Mesodermal cell (in vitro differentiated cells): ENCODE data around the gene TIGAR.
A peak's percentile ranks its signal among the peaks of the same experiment; 100 is the strongest.

Experiments
- H3K27ac ChIP-seq: 2 replicates; pipeline ENCODE4 v1.7.0; 2013; ENCODE audit warnings: mild to moderate bottlenecking, low read depth, low read length, moderate library complexity; ENCODE audit not compliant: severe bottlenecking
- H3K36me3 ChIP-seq: 2 replicates; pipeline ENCODE4 v1.7.1; 2013; ENCODE audit warnings: mild to moderate bottlenecking, low read length, moderate library complexity; ENCODE audit not compliant: control insufficient read depth, insufficient read depth
- H3K4me1 ChIP-seq: one replicate; pipeline ENCODE4 v1.7.1; 2013; ENCODE audit warnings: mild to moderate bottlenecking, low read length; ENCODE audit not compliant: insufficient read depth, control insufficient read depth, poor library complexity, severe bottlenecking
- H3K4me3 ChIP-seq: 2 replicates; pipeline ENCODE4 v1.7.0; 2013; ENCODE audit warnings: low read length, control low read depth, mild to moderate bottlenecking; ENCODE audit not compliant: insufficient read depth, poor library complexity, severe bottlenecking; ENCODE audit errors: extremely low read depth
- H3K9me3 ChIP-seq: 2 replicates; pipeline ENCODE4 v1.7.1; 2013; ENCODE audit warnings: mild to moderate bottlenecking, low read length, moderate library complexity; ENCODE audit not compliant: control insufficient read depth
- WGBS, 2 experiments: methylation state at CpG; one replicate each; pipeline ENCODE4 v1.1.5; 2013; ENCODE audit warnings: missing lambda C conversion rate in 2 of 2; ENCODE audit not compliant: insufficient coverage in 2 of 2; 5-methylcytosine and 5-hydroxymethylcytosine counted together

The TIGAR gene

DNA sequence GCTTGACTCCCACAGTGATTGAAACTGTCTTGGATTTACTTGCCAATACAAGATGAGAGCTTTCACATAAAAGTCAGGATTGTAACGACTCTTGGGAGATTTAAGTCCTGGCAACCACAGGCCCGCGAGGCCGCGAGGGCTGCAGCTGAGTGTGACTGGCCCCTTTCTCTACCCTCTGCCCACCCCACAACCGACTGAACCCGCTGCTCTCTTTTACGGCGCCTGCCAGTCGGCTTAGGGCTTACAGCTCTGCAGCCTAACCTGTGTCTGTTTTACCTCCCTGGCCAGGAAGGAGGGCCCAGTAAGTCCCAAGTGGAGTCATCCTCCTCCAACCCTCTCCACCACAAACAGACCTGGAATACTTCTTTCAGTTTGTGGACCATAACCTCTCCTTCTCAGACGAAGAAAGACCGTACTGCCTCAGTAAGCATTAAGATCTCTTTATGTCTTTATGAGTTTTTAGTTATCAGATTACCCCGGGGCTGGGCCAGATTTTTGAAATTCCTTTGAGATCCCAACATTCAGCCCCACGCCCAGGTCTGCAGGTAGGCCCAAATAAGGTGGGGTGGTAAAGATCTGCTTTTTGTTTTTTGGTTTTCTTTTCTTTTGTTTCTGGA lies 12.6 kb upstream of the TIGAR start:
- Histone ChIP-seq H3K36me3 (peaks cover 45% of the 10 kb centered on the region), H3K27ac (no peak overlapping the region)

DNA sequence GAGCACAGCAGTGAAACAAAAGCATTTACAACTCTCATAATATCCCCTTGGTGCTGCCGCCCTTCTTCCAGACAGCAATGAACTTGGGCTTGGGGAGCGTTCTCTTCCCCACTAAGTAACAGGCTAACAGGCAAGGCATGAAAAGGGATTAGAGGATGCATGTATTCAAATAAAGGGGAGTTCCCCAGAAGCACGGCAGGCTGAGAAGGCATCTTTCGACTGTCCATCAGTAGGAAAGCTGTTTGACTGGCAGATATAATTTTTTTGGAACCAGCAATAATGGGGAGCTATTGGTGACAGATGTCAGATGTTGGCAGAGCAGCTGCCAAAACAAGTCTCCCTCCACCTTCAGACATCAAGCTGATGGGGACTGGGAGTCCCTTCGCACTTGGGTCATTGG lies 9.2 kb upstream of the TIGAR start:
- H3K4me3 ChIP-seq = no peak overlapping the region
- H3K9me3 ChIP-seq = no peaks in the 10 kb centered on the region
- H3K36me3 ChIP-seq = peaks cover 17% of the 10 kb centered on the region
- H3K4me1 ChIP-seq = peaks cover 5% of the 10 kb centered on the region
- no peak overlapping the region for H3K27ac ChIP-seq
- 84 to 96% methylated on average over 2 to 3 of the region's 5 CpGs for WGBS, 2 experiments

More for the DNA sequence above, 12.6 kb upstream of the TIGAR start:
- 88 to 95% methylated on average over 10 to 11 of the region's 14 CpGs for WGBS, 2 experiments
- H3K4me3 ChIP-seq = no peak overlapping the region
- H3K9me3 ChIP-seq = no peaks in the 10 kb centered on the region
- peaks cover 13% of the 10 kb centered on the region for H3K4me1 ChIP-seq

DNA sequence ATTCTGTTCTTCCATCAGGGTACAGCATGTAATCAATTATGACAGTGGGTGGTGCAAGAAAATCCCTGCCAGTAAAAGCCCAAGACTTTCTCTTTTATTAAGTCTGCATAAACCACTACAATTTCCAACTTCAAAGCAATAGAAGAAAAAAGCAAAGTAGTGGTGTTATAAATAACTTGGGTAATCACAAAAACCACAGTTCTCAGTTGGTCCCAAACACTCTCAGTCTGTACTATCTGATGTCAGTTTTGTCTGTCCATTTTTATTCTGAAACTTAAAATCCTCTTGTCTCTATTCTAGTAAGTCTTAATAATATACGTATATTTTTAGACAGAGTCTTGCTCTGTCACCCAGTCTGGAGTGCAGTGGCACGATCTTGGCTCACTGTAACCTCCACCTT lies 8.8 kb upstream of the TIGAR start:
- 86 to 100% methylated on average over 1 to 2 of the region's 2 CpGs for WGBS, 2 experiments
- H3K9me3 ChIP-seq = no peaks in the 10 kb centered on the region

DNA sequence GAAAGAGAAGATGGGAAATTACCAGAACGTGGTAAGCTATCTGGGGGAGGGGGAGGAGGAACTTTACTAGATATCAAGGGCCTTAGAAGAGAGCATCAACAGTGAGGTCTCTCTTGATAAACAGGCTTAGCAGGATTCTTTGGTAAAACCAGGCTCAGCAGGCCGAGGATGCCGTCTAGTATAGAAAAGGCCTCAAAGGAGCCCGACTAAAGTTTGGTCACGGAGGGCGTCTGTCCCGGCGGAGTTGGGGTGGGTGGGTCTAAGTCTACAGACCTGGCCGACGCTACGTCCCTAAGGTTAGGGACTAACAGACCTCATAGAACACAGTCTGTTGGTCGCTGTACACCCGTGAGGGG lies 538 bp upstream of the TIGAR start:
- peaks cover 27% of the 10 kb centered on the region for H3K36me3 ChIP-seq

More for the DNA sequence above, 8.8 kb upstream of the TIGAR start:
- Histone ChIP-seq H3K4me3 (no peak overlapping the region), H3K4me1 (peaks cover 3% of the 10 kb centered on the region), H3K27ac (no peak overlapping the region), H3K36me3 (peaks cover 17% of the 10 kb centered on the region)

DNA sequence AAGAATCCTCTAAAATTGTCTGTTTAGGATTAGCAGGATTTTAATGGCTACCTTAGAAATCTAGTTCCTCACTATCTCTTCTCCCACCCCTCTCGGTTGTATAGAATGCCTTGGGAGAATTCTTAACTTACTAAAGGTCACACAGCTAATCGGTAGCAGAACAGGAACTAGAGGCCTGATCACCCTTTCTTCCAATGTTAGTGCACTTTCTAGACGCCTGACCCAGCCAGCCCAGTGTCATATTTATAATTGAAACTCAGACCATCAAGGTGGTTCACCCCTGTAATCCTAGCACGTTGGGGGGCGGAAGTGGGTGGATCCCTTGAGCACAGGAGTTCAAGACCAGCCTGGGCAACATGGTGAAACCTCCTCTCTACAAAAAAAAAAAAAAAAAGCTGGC lies 1.7 kb downstream of the TIGAR start:
- WGBS, 2 experiments = 89 to 100% methylated on average over 1 to 2 of the region's 5 CpGs
- Histone ChIP-seq H3K9me3 (no peaks in the 10 kb centered on the region), H3K4me3 (peak overlapping the region; percentile 97), H3K4me1 (peaks cover 11% of the 10 kb centered on the region), H3K27ac (no peak overlapping the region), H3K36me3 (peaks cover 44% of the 10 kb centered on the region)

More for the DNA sequence above, 538 bp upstream of the TIGAR start:
- Histone ChIP-seq H3K4me3 (peak overlapping the region; percentile 97), H3K4me1 (peaks cover 16% of the 10 kb centered on the region), H3K9me3 (no peaks in the 10 kb centered on the region), H3K27ac (peak overlapping the region; percentile 95)
- 4 to 10% methylated on average over 13 of the region's 13 CpGs for WGBS, 2 experiments

DNA sequence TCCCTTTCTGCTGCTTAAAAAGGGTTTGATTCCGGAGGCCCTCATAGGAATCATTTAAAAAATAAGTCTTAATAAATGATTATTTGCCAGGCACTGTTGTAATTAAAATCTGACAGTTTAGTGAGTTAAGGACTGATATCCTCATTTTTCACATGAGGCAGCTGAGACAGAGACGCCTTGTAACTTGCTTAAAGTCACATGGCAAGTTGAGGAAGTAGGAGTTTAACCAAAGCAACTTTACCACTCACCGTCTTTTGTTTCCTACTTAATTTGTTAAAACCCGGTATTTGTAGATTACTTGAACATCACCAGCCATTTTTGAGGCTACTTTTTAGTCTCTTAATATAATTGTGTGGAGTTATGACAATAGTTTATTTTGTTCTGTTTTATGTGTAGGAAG lies 2.4 kb downstream of the TIGAR start:
- Histone ChIP-seq H3K4me1 (peaks cover 9% of the 10 kb centered on the region), H3K27ac (no peak overlapping the region), H3K4me3 (peak overlapping the region; percentile 97), H3K9me3 (no peaks in the 10 kb centered on the region), H3K36me3 (peaks cover 46% of the 10 kb centered on the region)
- WGBS, 2 experiments = 100% methylated on average over 1 of the region's 4 CpGs; no CpG with 5 or more reads in 1 of the 2 experiments

DNA sequence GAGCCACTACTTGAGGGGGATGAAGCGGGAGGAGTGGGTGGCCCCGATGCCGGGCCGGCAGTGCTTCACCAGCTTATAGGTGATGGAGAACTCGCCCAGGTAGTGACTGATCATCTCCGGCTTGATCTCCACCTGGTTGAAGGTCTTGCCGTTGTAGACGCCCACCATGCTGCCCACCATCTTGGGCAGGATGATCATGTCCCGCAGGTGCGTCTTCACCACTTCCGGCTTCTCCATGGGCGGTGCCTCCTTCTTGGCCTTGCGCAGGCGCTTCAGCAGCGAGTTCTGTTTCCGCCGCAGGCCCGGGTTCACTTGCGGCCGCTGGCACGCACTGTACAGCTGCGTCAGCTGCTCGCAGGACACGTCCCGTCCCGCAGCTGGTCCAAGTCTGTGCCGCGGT lies 3.4 kb downstream of the TIGAR start:
- 96 to 97% methylated on average over 26 of the region's 28 CpGs for WGBS, 2 experiments

DNA sequence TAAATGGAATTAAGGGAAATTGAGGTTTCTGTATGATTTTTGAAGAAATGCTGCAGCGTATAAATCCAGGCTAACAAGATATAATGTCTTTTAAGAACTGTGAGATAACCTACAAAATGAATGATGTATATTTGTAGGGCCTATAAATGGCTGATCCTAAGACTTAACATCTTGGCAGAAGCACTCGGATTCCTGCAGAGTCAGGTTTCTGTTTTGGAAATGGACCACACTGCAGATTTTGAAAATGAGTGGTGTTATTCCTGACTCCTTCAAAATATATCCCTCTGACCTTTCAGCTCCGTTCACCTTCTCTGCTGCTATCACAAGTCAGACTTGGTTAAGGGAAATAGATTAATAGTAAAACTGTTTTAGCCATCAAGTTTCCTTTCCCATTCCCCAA lies 5.0 kb downstream of the TIGAR start:
- Histone ChIP-seq H3K4me3 (no peak overlapping the region), H3K4me1 (peaks cover 9% of the 10 kb centered on the region), H3K27ac (no peak overlapping the region), H3K9me3 (no peaks in the 10 kb centered on the region), H3K36me3 (peaks cover 65% of the 10 kb centered on the region)
- 88 to 100% methylated on average over 1 to 2 of the region's 3 CpGs for WGBS, 2 experiments

More for the DNA sequence above, 3.4 kb downstream of the TIGAR start:
- peaks cover 9% of the 10 kb centered on the region for H3K4me1 ChIP-seq
- no peak overlapping the region for H3K27ac ChIP-seq
- H3K4me3 ChIP-seq = no peak overlapping the region
- no peaks in the 10 kb centered on the region for H3K9me3 ChIP-seq
- peaks cover 49% of the 10 kb centered on the region for H3K36me3 ChIP-seq

DNA sequence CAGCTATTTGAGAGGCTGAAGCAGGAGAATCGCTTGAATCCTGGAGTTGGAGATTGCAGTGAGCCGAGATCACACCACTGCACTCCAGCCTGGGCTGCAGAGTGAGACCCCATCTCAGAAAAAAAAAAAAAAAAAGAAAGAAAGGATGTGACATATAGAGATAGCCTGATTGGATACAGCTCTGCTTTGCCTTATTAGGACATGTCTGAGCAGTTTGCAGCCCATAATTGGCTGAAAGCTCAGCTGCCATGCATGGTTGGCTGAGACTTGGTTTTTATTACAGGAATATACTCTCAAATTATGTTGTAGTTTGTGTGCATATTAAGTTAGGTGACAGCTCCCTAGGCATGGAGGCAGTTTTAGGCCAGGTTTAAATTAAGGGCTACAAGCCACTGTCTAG lies 6.3 kb downstream of the TIGAR start:
- Histone ChIP-seq H3K4me3 (no peak overlapping the region), H3K27ac (no peak overlapping the region), H3K36me3 (peaks cover 75% of the 10 kb centered on the region), H3K4me1 (peaks cover 9% of the 10 kb centered on the region), H3K9me3 (no peaks in the 10 kb centered on the region)
- WGBS, 2 experiments = 100% methylated on average over 1 of the region's 2 CpGs

DNA sequence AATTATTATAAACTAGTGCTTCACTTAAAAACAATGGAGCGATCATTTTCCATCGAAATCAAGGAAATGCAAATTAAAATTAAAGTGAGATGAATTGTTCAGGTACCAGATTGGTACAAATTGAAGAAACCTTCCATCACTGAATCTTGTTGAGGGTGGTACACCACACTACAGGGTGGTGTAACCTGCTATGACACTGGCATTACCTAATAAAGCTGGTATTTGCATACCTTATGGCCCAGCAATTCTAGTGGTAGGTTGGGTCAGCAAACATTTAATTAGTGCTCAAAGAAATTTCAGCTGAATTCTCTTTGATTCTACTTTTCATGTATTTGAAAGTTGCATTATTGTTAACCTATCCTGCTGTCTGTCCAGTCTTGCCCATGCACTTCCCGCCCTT lies 9.2 kb downstream of the TIGAR start:
- WGBS, 2 experiments = no CpG with 5 or more reads among the region's 3 CpGs
- Histone ChIP-seq H3K9me3 (no peaks in the 10 kb centered on the region), H3K4me3 (no peak overlapping the region), H3K4me1 (no peaks in the 10 kb centered on the region), H3K27ac (no peak overlapping the region), H3K36me3 (peaks cover 81% of the 10 kb centered on the region)

DNA sequence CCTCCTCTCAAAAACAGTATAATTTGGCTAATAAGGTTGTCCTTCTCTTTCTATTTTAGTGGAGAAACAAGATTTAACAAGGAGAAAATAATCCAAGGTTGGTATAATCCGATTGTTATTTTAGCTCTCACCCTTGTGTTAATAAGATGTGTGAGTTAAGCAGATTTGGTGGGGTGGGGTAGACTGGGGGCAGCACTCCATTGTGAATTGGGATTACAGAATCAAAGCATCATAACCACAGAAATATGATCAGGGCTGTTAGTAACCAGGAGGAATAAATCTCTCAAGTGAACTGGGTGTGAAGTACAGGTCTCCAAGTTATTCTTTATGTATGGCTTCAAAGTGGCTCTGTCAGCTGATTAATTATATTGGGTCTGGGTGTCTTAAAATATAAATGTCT lies 10.2 kb downstream of the TIGAR start:
- WGBS, 2 experiments = no CpG with 5 or more reads among the region's 1 CpG
- H3K27ac ChIP-seq = no peak overlapping the region
- no peaks in the 10 kb centered on the region for H3K9me3 ChIP-seq
- no peaks in the 10 kb centered on the region for H3K4me1 ChIP-seq
- H3K36me3 ChIP-seq = peaks cover 81% of the 10 kb centered on the region
- H3K4me3 ChIP-seq = no peak overlapping the region
